Thymus (tissue), 11 donors: Measurements from ENCODE around the gene ABCA1. TPM values are rescaled to one million over a fixed set of nuclear protein-coding genes. Genes with fewer than 3 reads are reported as not detected.
"Not testable (repeated sequence)": the region's sequence is repeated elsewhere in the genome, so short reads cannot be mapped to it uniquely, and the experiment has no call there.

Source experiments
- DNase-seq, 9 donors: peaks; one replicate each; pipeline ENCODE4 v3.0.0-alpha.2; 2013; ENCODE audit warnings: low spot score in 9 of 9, low read depth in 6 of 9, missing footprints in 1 of 9
- H3K27ac ChIP-seq, 2 donors: one replicate each; pipeline ENCODE4 v1.5.1; 2013; ENCODE audit warnings: control low read depth in 1 of 2, low read depth in 1 of 2, low read length in 1 of 2, mild to moderate bottlenecking in 1 of 2, moderate library complexity in 1 of 2
- H3K27me3 ChIP-seq, 2 donors: one replicate each; pipeline ENCODE4 v1.5.1; 2013; ENCODE audit warnings: low read length in 1 of 2; ENCODE audit not compliant: control insufficient read depth in 2 of 2, insufficient read depth in 1 of 2
- H3K36me3 ChIP-seq, 2 donors: one replicate each; pipeline ENCODE4 v1.5.1; 2013; ENCODE audit warnings: low read length in 1 of 2, mild to moderate bottlenecking in 1 of 2, moderate library complexity in 1 of 2; ENCODE audit not compliant: control insufficient read depth in 2 of 2, insufficient read depth in 2 of 2
- H3K4me1 ChIP-seq, 2 donors: one replicate each; pipeline ENCODE4 v1.5.1; 2013; ENCODE audit warnings: low read length in 2 of 2; ENCODE audit not compliant: control insufficient read depth in 2 of 2, insufficient read depth in 2 of 2
- H3K4me3 ChIP-seq, 2 donors: one replicate each; pipeline ENCODE4 v1.5.1; 2013; ENCODE audit warnings: low read length in 2 of 2, control low read depth in 1 of 2, mild to moderate bottlenecking in 1 of 2
- H3K9me3 ChIP-seq, 2 donors: one replicate each; pipeline ENCODE4 v1.5.1; 2013; ENCODE audit warnings: low read length in 1 of 2, mild to moderate bottlenecking in 1 of 2; ENCODE audit not compliant: control insufficient read depth in 2 of 2, insufficient read depth in 1 of 2
- WGBS: extraction: QIAGEN DNeasy Blood & Tissue Kit; methylation state at CpG from one replicate; pipeline ENCODE4 v1.1.7; 2013; 5-methylcytosine and 5-hydroxymethylcytosine counted together
- polyA plus RNA-seq: library from polyadenylated mRNA; stranded (reverse); fragments of 200-250 nt; gene quantifications from one replicate; pipeline ENCODE4 v1.2.3, GENCODE V29; 2013
- total RNA-seq: library from RNA; stranded (reverse); fragments of 120-200 nt; gene quantifications from one replicate; pipeline ENCODE4 v1.2.4, GENCODE V29; 2013
- donor health status: healthy.

Gene ABCA1
- total and polyA plus RNA-seq, 2 donors: 14.6 to 25.9 TPM

GRCh38 chr9:104861397-104861796, 66.6 kb downstream of the ABCA1 start:
- DNase-seq: no peak
- Histone ChIP-seq H3K27me3 (no peaks in the 10 kb centered on the region), H3K27ac (no peak overlapping the region), H3K4me3 (no peak overlapping the region), H3K4me1 (peaks cover 0 to 11% of the 10 kb centered on the region in 2 donors), H3K9me3 (no peaks in the 10 kb centered on the region), H3K36me3 (peaks cover 9 to 65% of the 10 kb centered on the region in 2 donors)
- WGBS: 94% methylated on average over 2 of the region's 2 CpGs

- H3K4me3 ChIP-seq: no peak overlapping the region
- 53% methylated on average over 2 of the region's 2 CpGs for WGBS
- H3K27me3 ChIP-seq: no peaks in the 10 kb centered on the region
- H3K27ac ChIP-seq: no peak overlapping the region
- H3K4me1 ChIP-seq: peaks cover 0 to 11% of the 10 kb centered on the region in 2 donors
- DNase-seq: no peak
- peaks cover 11 to 61% of the 10 kb centered on the region in 2 donors for H3K36me3 ChIP-seq
- no peaks in the 10 kb centered on the region for H3K9me3 ChIP-seq
Measured at GRCh38 chr9:104860263-104860662, 67.7 kb downstream of the ABCA1 start.

GRCh38 chr9:104858846-104859245, 69.1 kb downstream of the ABCA1 start:
- peaks cover 0 to 7% of the 10 kb centered on the region in 2 donors for H3K4me1 ChIP-seq
- 80% methylated on average over 1 of the region's 1 CpG for WGBS
- no peak for DNase-seq
- no peaks in the 10 kb centered on the region for H3K27me3 ChIP-seq
- no peak overlapping the region for H3K4me3 ChIP-seq
- H3K36me3 ChIP-seq: peaks cover 11 to 63% of the 10 kb centered on the region in 2 donors
- H3K9me3 ChIP-seq: no peaks in the 10 kb centered on the region
- H3K27ac ChIP-seq: no peak overlapping the region

GRCh38 chr9:104858271-104858670, 69.7 kb downstream of the ABCA1 start:
- Histone ChIP-seq H3K27me3 (no peaks in the 10 kb centered on the region), H3K27ac (no peak overlapping the region), H3K9me3 (no peaks in the 10 kb centered on the region), H3K4me1 (peaks cover 0 to 3% of the 10 kb centered on the region in 2 donors), H3K36me3 (peaks cover 11 to 68% of the 10 kb centered on the region in 2 donors), H3K4me3 (no peak overlapping the region)
- 98% methylated on average over 4 of the region's 4 CpGs for WGBS
- DNase-seq: no peak

GRCh38 chr9:104856413-104856941, 71.5 kb downstream of the ABCA1 start:
- no peaks in the 10 kb centered on the region for H3K9me3 ChIP-seq
- DNase-seq: no peak
- H3K27me3 ChIP-seq: no peaks in the 10 kb centered on the region
- peaks cover 11 to 67% of the 10 kb centered on the region in 2 donors for H3K36me3 ChIP-seq
- H3K4me1 ChIP-seq: peaks cover 0 to 3% of the 10 kb centered on the region in 2 donors
- 96% methylated on average over 5 of the region's 5 CpGs for WGBS
- no peak overlapping the region for H3K4me3 ChIP-seq
- H3K27ac ChIP-seq: no peak overlapping the region

GRCh38 chr9:104855807-104856206, 72.1 kb downstream of the ABCA1 start:
- 92% methylated on average over 3 of the region's 3 CpGs for WGBS
- Histone ChIP-seq H3K27ac (no peak overlapping the region), H3K4me3 (no peak overlapping the region), H3K27me3 (no peaks in the 10 kb centered on the region), H3K4me1 (peaks cover 0 to 3% of the 10 kb centered on the region in 2 donors), H3K9me3 (no peaks in the 10 kb centered on the region), H3K36me3 (peaks cover 11 to 60% of the 10 kb centered on the region in 2 donors)
- DNase-seq: no peak

GRCh38 chr9:104855258-104855657, 72.7 kb downstream of the ABCA1 start:
- H3K4me1 ChIP-seq, DNase-seq, H3K4me3 ChIP-seq, H3K27me3 ChIP-seq, H3K9me3 ChIP-seq: not testable (repeated sequence)
- Histone ChIP-seq H3K36me3 (peaks cover 11 to 56% of the 10 kb centered on the region in 2 donors), H3K27ac (peak overlapping the region in 1 of 2 donors; percentile 33)
- WGBS: 97% methylated on average over 7 of the region's 7 CpGs

- Histone ChIP-seq H3K36me3 (peaks cover 11 to 52% of the 10 kb centered on the region in 2 donors), H3K27me3 (no peaks in the 10 kb centered on the region), H3K4me3 (no peak overlapping the region), H3K27ac (no peak overlapping the region), H3K9me3 (no peaks in the 10 kb centered on the region), H3K4me1 (peaks cover 0 to 3% of the 10 kb centered on the region in 2 donors)
- WGBS: 94% methylated on average over 1 of the region's 1 CpG
- DNase-seq: no peak
Measured at GRCh38 chr9:104854613-104855012, 73.3 kb downstream of the ABCA1 start.

- no peak for DNase-seq
- Histone ChIP-seq H3K4me3 (no peak overlapping the region), H3K4me1 (peaks cover 0 to 3% of the 10 kb centered on the region in 2 donors), H3K27ac (no peak overlapping the region), H3K27me3 (no peaks in the 10 kb centered on the region), H3K9me3 (no peaks in the 10 kb centered on the region), H3K36me3 (peaks cover 15 to 50% of the 10 kb centered on the region in 2 donors)
Measured at GRCh38 chr9:104853683-104854082, 74.3 kb downstream of the ABCA1 start.
